G401 (cell line): ENCODE results near the gene CDC42EP3. TPM values are rescaled to one million over a fixed set of nuclear protein-coding genes. Genes with fewer than 3 reads are reported as not detected.

Experiments used
- DNase-seq: peaks from one replicate; pipeline ENCODE4 v3.0.0-alpha.2; 2015; ENCODE audit warnings: low spot score
- in situ Hi-C: cut with HindIII; loops from 2 replicates; pipeline ENCODE4 v1.10.0; 2016; ENCODE audit warnings: low sequenced_read_pairs, mixed read lengths
- total RNA-seq: library from RNA; depleted of rRNA; stranded (reverse); fragments of >200 nt; shearing (Covaris generic); gene quantifications from 2 replicates; pipeline ENCODE4 v1.2.3, GENCODE V29; 2014

The CDC42EP3 gene
- total RNA-seq, 1 experiment from 2014 or later = 0.07 TPM

DNA sequence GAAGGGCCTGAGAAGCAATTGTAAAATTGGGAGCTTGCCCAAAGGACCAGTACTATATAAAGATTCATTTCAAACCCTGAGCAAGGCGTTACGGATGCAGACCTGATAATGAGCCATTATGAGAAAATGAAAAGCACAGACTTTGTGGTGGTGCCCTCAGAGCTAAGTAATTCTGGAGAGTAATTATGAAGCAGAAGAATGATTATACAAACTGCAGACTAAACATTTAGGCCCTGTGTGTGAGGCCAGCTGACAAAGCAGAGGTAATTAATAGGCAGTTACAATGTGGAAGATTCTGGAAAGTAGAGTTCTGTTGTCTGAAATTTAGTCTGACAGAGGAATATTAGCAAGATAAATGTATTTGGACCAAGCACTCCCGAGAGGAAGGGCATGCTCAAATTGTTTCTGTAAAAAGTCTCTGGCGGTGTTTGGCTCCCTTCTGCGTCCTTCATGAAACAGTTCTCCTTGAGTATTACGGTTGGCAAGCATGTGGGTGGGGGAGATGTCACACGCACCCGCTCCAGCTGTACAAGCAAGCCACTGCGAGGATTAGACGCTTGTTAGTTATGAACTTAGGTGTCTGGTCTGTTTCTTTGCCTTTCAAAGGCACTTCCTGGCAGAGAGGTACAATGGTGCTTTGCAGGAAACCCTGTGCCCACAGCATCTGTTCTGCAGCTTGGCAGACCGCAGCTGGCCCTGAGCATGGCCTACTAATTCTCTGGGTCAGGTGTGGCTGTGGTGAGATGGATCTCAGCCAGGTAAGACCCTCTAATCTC lies 45.5 kb downstream of the CDC42EP3 start:
- in situ Hi-C loops = no loop called here

DNA sequence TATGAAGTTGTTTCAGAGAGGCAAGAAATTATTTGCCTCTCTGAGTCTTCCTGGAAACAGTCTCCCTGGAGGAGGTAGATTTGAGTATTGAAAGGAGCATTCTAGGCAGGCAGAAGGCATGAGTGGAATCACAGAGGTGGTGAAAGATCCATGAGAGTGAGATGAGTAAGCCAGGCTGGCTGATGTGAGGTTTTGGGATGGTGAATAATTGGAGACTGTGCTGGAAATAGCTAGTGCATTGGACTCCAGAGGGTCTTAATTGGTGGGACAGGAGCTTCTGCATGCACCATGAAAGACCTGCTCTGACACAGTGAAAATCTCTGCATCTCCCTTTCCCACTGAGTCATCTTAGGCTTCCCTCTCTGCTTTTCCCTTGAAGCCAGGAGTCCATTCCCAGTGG lies 46.3 kb downstream of the CDC42EP3 start:
- DNase-seq = no peak
- in situ Hi-C loops = no loop called here

More for the DNA sequence above, 45.5 kb downstream of the CDC42EP3 start:
- no peak for DNase-seq

DNA sequence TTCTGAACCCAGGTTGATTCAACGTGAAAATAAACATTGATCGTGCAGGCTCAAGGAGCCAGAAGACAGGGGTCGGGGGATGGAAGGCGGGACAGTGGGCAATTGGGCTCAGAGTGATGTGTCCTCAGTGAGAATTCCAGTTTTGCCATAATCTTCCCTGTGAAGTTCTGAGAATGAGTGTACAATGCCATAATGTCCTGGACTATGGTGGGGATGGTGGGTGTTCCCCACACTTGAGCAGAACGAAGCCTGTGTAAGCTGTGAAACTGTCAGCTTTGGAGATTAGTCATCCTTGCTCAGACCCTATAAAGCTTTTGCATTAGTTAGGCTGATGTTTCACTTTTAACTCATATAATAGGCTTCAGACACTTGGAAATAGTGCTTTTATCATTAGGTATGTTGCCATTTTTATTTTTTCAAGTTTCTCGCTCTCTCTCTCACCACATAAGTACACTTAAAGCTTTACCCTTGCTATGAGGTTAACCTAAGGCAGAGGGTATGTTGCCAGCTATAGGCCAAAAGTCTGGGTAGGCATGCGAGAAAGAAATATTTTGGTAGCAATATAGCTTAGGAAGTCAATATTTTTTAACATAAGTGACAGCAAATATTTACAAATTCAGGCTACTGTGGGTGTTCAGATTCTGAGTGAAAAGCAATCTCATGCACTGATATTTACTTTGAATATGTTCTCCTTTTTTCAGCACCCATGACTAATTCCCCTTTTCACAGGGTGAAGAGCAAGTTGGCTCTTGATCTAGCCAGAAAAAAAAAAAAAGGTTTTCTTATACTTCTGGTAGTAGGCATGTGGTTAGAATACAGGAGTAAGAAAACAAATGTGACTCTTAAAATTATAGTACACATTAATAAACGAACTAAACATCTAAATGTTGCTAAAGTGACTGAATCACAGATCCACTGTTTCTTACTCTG lies 47.2 kb downstream of the CDC42EP3 start:
- DNase-seq = no peak
- in situ Hi-C loops = no loop called here

DNA sequence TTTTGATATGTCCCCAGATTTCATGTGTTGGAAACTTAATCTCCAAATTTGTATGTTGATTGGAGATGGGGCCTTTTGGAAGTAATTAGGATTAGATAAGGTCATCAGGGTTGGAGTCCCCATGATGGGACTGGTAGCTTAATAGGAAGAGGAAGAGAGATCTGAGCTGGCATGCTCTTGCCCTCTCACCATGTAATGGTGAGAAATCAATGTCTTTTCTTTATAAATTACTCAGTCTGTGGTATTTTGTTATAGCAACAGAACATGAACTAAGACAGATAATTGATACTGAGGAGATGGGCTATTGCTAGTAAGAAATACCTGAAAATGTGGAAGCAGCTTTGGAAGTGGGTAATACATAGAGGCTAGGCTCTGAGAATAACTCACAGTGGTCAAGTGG lies 48.0 kb downstream of the CDC42EP3 start:
- DNase-seq = no peak
- in situ Hi-C loops = no loop called here

DNA sequence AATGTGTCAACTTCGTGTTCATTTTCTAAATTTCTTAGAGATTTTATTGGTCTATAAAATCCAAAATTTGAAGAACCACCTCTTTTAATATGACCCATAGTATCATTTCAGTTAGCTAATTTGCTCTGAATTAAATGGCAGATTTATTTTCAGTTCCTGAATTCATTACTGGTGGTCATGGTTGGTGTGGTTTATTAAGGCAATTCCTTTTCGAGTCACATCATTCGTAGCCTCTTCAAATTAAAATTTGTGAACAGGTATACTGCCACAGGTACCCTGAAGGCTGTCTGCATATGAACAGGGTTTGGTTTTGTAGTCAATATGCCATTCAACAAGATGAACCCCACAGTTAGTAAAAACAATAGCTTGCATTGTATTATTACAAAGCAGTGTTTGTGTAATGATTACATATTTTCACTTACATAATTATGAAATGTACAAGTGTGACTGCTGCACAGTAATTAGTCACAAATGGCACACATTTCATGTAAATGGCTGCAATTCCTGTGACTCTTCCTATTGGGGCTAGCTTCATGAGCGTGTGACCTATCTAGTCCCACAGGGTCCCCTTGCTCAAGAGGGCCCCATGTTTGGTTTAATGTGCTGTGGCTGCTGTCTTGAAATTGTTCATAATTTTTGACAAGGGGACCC lies 48.9 kb downstream of the CDC42EP3 start:
- no peak for DNase-seq
- in situ Hi-C loops = no loop called here

DNA sequence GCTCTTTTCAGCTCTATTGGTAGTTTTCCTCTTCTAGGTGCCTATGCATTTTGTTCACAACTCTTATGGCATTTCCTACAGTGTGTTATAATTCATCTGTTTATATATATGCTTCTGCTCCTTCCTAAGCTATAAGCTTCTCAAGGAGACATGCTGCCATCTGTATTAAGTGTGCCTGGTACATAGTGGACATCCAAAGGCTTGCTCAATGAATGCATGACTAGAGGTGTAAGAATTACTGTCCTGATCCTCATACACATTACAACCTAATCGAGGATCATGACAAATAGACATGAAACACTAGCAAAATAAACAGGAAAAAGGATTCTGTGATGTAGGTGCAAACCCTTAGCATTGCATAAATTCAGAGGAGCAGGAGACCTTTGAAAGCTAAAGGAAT lies 50.2 kb downstream of the CDC42EP3 start:
- in situ Hi-C loops = no loop called here
- no peak for DNase-seq

DNA sequence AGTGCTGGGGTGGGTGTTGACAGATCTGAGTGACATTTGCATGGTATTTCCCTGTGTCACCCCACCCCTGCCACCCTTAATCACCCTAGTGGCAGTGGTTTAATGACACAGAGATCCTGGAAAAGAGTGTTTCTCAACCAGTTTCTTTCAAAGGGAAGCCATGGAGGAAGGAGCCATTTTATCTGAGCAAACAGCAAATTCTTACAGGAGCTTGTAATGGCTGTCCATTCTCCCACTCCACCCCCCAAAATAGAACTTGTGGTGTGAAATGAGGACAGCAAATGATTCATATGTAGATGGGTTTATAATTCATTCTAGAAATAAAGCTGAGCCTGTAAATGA lies 51.5 kb downstream of the CDC42EP3 start:
- no peak for DNase-seq
- in situ Hi-C loops = no loop called here

DNA sequence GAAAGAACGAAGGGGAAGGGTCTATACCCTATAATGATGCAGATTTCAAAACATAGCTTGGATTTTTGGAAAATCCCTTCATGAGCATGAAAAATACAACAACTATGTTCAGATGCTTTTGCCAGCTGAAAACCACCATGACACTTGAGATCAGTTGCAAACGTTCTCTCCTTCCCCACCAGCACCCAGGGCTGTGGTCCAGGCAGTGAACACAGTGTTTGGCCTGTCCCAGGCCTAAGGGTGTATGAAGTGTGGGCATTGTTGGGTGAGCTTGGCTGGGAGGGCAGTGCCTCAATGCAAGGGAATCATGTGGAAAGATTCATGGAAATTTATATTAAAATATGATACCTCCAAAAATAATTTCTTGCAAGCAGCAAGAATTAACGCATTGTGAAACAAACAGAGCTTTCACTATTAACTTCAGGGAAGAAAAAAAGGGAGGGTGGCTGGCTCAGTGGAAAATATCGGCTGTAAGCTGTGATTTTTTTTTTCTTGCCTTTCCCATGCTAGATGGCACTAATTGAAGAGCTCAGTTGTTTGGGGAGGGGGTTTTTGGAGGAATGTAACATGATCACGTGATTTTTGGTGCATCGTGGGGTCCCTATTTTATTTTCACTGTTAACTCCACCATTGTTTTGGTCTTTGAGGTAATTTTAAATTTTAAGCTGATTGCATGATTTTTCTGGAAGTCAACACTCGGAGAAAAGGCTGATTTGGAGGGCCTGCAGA lies 52.0 kb downstream of the CDC42EP3 start:
- DNase-seq = no peak
- in situ Hi-C loops = no loop called here

DNA sequence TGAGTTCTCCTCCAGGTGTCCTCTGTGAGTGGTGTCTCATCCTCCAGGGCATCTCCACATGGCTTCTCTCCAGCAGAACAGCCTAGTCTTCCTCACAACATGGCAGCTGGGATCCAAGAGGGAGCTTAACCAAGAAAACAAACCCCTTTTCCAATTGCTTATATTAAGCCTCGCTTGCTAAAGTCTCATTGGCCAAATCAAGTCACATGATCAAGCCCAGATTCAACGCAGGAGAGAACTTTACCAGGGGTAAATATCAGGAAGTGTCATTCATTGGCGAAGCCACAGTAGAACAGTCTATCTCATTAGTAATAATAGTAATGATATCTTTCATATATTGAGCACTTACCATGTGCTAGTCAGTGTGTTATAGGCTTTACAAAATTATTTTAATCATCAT lies 53.1 kb downstream of the CDC42EP3 start:
- in situ Hi-C loops = no loop called here
- DNase-seq = no peak

DNA sequence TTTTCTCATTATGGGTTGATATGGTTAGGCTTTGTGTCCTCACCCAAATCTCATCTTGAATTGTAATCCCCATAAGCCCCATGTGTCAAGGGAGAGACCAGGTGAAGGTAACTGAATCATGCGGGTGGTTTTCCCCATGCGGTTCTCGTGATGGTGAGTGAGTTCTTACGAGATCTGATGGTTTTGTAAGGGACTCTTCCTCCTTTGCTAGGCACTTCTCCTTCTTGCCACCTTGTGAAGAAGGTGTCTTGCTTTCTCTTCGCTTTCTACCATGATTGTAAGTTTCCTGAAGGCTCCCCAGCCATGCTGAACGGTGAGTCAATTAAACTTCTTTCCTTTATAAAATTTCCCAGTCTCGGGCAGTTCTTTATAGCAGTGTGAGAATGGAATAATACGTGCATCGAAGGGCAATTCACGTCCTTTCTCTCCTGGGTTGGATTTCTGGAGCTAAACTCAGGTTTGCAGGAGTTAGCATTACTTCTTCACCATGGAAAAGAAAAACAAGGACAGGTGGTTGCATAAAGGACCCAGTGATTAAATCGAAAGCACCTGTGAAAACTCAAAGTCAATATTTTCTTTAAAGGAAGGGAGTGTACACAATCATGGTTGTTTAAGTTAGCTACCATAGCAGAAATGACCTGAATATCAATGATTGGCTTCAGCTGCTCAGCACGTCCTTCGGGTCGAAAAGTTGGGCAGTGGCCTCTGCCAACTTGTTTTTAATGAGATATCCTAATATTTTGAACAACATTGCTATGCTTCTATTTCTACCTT lies 54.1 kb downstream of the CDC42EP3 start:
- in situ Hi-C loops = no loop called here
- no peak for DNase-seq

DNA sequence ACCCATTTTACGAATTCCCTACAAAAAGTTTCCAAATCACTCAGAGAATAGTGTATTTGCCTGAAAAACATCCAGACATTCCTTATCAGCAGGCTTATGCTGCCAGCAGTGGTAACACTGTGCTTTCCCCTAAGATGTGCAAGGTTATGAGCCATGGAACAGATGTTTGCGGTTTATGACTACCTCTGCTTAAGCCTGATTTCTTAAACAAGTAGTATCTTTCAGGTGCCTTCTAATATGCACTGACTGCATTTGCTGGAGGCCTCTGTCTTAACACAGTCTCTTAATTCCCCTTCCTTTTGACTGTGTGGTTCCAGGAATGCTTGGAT lies 54.8 kb downstream of the CDC42EP3 start:
- in situ Hi-C loops = no loop called here
- no peak for DNase-seq

DNA sequence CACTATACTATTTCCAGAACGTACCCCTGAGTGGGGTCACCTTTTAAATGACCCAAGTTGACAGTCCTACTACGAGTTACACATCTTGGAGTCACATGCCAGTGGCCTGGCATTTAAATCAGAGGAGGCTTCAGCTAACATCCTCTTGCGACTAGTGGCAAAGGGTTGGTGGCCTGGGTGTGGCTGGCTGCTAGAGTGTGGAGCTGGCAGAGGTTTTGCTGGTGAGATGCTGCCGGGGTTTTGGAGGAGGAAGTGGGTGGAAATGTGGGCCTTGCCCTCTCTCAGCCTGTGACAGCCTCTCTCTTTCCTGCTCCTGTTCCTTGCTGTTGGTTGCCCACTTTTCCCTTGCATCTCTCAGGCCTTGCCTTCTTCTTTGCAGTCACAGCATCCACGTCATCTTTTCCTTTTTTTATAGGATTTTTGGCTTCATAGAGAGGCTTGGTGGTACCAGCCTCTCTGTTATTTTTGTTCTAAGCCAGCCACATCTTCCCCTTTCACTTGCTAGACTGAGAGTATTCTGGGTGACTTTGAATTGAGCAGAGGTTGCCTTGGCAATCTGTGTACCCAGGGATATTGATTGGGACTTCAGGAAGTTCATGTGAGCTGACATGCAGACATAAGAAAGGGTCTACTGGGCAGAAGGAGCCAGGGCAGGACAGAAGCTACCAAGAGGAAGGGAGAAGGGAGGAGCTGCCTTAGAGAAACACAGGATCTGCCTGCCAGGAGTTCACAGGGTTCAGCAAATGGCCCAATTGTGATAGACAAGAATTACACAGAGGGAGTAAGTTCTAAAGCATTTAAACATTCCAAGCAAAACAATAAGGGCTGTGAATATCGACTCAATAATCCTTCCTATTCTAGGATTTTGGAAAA lies 55.4 kb downstream of the CDC42EP3 start:
- in situ Hi-C loops = no loop called here

DNA sequence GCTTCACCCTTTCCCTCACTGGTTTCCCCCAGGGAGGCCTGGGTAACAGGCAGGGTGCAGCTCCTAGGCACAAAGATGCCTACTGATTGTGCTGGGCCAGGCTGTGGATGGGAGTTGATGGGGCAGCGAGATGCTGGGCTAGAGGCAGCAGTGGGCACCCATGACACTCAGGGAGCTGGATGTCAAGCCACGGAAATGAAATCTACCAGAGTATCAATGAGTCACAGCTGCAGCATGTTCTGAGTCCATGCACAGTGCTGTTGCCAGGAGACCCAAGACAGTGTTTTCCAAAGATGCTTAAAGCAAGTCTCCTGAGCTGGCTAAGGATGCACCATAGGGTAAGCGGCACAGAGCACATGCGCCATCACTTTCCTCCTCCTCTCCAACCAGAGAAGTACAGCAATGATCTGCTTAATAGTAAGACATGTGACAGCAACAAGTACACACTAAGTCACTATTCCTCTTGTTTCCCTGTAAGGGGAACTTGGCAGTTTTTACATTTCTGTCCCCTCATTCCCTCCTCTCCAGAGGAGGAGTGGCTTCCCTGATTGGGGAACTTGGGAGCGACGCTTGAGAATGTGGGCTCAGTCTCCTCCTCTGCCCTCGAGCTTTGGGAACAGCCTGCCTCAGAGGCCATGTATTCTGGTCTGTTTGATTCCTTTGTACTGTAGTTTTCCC lies 57.2 kb downstream of the CDC42EP3 start:
- no peak for DNase-seq
- in situ Hi-C loops = no loop called here

More for the DNA sequence above, 55.4 kb downstream of the CDC42EP3 start:
- no peak for DNase-seq

DNA sequence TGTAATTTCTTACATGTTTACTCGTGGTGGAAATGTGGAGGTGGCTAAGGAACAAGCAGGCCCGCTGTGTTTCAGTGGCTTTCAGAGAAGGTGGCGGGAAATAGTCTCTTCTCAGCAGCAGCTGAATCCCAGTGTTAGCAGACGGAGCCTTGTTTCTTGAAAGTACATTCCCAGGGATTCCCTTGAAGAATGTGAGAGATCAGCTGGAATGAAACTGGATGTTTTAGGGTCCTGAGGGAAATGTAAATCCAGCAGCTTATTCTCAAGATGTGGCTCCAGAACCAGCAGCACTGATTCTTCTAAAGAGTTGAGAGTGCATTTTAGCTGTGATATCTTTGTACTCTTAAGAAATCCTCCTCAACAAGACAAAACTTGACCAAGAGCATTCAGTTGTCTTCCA lies 59.1 kb downstream of the CDC42EP3 start:
- in situ Hi-C loops = no loop called here
- no peak for DNase-seq

DNA sequence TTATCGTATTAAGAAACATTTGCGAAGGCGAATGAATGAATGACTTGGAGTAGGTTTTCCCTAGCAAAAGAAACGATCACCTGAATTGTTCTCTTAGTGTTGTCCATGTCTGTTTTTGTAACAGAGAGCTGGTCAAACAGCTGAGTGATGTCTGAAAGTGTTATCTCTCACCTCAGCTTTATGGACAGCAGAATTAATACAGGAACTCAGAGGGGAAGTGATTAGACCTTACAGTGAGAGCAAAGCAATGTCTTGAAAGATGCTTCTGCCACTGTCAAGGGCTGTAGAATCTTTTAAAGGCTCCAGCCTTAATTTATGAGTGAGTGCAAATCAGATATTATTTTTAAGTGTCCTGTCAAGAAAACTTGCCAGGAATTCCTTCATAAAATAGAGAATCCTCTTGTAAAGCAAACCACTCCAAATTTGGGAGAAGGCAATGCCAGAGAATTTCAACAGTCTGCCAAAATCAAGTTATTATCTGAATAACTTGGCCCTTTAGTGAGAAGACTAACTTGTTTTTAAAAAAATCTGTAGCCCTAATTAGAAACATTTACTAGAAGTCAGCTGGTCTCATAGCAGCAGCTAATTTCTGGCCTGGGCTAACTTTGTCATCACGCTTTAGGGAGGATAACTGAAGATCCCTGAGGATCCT lies 60.7 kb downstream of the CDC42EP3 start:
- in situ Hi-C loops = no loop called here
- DNase-seq = no peak

DNA sequence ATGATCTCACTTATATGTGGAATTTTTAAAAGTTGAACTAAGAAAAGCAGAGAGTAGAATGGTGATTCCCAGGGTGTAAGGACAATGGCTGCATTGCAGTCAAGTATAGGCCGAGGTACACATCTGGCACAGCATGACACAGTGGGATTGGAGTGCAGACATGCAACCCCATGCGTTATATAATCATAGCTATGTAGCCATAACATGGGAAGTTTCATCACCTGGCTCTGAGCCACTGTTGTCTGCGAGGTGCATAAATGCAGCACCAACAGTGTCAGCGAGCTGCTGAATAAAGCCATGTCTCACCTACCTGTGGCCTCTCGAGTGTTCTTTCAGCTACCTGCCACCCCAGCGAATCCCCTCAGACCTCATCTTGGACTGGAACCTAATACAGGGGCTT lies 61.7 kb downstream of the CDC42EP3 start:
- no peak for DNase-seq
- in situ Hi-C loops = no loop called here

DNA sequence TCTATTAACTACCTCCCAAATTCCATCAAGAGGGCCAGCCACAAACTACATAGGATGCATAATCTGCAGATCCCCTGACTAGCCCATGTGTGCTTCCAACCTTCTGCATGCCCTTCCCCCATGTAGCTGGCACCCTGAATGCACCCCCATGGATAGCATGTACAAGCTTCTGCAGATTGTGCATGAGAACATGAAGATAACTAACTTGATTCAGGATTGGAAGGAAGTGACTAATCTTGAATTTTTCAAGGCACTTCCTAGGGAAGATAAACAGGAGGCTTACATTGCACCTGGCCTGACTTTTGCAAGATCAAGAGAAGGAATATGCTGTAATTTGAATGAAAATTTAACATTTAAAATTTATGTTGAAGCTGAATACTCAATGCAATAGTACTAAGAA lies 66.7 kb downstream of the CDC42EP3 start:
- in situ Hi-C loops = no loop called here
- DNase-seq = no peak
